Activated CD4-positive, CD25-positive, alpha-beta regulatory T cell treated with anti-CD3 and anti-CD28 coated beads, Interleukin-2, amount 50 U/mL, for 16 hours (primary cell): ENCODE data around the gene SELENOO.

Experiments used
- DNase-seq: peaks from one replicate; pipeline ENCODE4 v3.0.0-alpha.2; 2020; ENCODE audit warnings: low read depth, low spot score

Gene SELENOO

DNA sequence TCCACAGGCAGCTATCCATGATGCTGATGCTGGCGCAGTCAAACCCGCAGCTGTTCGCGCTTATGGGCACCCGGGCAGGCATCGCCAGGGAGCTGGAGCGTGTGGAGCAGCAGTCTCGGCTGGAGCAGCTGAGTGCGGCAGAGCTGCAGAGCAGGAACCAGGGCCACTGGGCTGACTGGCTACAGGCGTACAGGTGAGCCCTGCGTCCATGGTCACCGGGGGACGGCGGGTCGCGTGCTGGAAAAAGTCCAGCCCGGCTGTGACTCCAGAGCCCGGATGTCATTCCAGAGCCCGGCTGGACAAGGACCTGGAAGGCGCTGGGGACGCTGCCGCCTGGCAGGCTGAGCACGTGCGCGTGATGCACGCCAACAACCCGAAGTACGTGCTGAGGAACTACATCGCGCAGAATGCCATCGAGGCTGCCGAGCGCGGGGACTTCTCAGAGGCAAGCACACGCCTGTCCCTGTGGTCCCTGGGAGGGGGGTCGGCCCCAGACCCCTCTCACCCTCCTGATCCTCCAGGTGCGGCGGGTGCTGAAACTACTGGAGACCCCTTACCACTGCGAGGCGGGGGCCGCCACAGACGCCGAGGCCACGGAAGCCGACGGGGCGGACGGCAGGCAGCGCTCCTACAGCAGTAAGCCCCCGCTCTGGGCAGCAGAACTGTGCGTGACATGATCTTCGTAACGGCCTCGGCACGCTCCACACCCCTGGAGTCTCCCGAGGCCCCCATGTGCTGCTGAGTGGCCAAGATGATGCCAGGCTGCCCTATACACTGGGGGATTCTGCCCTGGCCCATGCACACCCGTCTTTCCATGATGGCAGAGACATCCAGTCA lies 16.1 kb downstream of the SELENOO start:
- no peak for DNase-seq

DNA sequence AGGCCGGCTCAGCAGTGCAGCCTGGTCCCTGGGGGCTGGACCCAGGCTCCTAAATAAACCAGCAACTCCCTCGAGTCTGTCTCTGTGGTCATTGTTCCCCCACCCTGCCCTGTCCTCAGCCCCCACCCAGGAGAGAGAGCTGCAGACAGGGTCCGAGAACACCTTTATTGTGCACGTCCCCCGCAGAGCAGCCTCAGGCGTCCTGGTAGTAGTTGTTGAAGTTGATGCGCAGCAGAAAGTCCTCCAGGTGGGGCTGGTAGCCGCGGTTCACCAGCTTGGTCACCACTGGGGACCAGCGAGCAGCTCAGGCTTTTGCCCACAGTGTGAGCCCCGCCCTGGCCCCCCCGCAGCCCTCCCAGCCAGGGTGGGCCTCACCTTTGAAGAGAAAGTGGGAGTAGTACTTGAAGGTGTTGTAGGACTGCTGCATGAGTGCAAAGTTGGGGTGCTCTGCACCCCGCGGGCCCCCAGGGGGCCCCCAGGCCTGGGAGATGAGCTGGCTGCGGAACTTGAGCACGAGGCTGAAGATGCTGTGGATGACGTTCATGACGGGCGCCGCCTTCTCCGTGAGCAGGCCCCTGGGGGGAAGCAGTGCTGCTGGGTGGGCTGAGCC lies 16.8 kb downstream of the SELENOO start:
- no peak for DNase-seq

DNA sequence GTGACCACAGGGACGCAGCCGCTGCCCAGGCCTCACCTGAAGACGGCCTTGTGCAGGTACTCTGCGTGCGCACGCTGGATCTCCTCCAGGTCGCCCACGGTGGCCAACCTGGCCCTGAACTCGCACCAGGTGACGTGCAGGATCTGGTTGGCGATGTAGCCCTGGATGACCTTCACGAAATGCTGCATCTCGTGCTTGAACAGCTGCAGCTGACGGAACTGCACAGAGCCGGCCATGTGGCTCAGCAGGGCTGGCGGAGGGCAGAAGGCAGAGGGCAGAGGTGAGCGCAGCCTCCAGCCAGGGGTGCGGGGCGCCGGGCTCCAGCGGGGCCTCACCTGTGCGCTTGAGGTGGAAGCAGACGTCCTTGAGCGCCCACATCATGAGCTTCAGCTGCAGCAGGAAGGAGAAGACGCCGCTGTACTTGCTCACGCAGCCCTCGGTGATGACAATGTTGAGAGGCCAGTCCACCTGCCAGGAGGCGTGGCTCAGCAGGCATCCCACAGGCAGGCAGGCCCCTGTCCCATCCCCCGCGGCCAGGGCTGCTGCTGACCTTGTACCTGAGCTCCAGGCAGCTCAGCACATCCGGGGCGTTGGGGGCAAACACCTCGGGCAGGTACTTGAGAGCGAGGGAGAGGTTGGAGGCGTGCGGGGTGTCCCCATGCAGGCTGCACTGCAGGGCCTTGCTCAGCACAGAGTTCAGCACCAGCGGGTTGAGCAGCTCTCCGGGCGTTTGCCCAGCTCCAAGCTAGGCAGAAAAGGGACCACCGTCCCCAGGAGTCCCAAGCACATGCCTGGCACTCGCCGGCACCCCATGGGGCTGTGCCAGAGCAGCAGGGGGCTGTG lies 17.6 kb downstream of the SELENOO start:
- DNase-seq: no peak

DNA sequence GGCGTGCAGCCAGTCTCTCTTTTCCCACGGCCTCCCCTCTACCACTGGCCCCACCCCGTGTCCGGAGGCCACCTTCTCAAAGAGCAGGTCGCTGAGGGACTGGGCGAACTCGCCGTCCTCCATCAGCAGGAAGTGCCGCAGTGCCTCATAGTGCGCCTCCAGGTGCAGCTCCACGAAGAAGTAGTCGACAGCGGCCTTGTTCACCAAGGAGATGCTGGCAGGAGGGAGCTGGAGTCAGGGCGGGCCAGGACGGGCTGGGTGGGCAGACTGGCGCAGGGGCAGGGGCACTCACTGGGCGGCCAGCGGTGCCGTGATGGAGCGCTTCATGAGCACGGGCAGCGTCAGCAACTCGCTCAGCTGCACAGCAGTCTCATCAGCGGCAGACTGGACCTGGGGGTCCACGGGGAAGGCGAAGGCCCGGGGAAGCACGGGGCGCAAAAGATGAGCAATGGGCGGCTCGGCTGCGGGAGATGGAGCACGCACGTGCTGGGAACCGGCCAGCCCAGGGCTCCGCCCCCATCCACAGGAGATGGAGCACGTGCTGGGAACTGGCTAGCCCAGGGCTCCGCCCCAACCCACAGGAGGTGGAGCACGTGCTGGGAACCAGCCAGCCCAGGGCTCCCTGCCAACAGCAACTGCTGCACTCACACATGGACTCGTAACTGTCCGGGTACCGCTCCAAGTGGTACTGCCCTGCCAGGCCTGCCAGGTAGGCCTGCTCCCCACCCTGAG lies 18.4 kb downstream of the SELENOO start:
- no peak for DNase-seq

DNA sequence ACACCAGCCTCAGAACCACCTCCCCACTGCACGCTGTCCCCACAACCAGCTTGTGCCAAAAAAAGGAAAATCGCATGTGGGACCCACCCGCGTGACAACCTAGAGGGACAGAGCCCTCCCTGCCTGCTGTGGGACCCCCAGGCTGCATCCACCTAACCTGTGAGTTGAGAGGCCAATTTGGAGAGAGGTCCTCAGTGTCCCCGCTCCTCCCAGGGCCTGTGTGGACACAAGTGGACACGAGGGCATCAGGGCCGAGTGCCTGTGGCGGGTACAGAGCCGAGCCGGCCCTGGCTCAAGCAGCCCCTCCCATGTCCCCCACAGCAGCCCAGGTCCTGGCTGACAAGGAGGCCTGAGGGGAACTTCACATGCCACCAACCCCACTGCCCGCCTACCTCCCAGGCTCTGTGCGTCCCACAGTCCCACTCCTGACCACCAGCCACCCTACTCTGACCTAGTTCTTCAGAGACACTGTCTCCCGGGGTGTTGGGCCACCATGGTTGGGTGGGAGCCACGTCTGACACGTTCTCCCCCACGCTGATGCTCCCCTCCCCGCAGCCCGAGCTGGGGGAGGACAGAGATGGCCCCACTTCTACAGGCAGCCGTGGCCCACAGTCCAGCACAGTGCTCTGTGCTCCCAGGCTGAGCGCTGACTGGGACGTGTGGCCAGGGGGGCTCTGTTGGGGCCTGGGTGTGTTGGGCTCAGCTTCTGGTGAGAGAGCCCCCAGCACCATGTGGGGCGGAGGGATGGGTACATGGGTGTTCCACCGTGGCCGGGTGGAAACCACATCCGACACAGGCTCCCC lies 19.2 kb downstream of the SELENOO start:
- no peak for DNase-seq

DNA sequence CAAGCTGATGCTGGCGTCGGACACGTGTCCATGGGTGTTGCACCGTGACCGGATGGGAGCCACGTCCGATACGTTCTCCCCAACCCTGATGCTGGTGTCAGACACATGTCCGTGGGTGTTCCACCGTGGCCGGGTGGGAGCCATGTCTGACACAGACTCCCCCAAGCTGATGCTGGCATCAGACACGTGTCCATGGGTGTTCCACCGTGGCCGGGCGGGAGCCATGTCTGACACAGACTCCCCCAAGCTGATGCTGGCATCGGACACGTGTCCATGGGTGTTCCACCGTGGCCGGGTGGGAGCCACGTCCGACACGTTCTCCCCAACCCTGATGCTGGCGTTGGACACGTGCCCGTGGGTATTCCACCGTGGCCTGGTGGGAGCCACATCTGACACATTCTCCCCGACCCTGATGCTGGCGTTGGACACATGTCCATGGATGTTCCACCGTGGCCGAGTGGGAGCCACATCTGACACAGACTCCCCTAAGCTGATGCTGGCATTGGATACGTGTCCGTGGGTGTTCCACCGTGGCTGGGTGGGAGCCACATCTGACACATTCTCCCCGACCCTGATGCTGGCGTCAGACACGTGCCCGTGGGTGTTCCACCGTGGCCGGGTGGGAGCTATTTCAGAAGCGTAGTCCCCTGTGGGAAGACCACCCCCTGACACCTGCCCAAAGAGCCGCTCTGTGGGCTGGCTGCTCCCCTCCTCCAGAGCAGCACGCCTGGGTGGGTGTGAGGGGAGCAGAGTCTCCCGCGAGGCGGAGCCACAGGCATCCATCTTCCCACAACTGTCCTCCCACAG lies 20.0 kb downstream of the SELENOO start:
- no peak for DNase-seq

DNA sequence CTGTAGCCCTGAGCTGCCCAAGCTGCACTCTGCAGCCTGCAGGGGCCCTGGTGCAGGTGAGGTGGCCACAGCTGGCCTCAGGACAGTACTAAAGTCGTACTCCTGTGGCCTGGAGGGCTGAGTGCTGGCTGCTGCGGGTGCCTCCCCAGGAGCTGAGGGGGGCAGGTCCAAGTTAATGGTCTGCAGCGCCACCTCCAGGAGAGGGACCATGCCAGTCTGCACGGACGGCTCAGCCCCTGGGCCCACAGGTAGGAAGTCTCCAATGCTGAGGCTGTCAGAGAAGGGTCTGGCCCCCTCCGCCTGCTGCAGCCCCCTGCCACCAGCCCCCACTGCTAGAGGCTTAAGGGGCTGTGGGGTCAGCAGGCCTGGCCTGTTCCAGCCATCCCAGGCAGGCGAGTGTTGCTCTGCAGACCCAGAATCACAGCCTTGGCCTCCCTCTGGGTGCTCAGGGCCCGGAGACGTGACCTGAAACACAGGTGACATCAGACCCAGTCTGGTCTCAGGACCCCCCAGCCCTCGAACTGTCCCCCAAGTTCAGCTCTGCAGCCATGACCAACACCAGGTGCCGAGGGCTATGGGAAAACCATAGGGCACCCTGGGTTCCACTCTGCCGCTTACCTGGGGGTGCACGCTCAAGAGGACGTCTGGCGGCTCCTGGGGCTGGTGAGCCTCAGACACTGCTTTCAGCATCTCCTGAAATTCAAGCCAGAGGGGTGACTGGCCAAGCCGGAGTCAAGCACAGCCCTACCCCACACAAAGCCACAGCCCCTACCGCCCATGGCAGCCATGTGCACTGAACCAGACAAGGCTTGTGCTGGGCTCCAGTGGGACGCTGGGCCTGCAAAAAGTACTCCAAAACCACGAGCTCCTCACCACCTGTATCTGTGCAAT lies 20.8 kb downstream of the SELENOO start:
- DNase-seq: no peak

DNA sequence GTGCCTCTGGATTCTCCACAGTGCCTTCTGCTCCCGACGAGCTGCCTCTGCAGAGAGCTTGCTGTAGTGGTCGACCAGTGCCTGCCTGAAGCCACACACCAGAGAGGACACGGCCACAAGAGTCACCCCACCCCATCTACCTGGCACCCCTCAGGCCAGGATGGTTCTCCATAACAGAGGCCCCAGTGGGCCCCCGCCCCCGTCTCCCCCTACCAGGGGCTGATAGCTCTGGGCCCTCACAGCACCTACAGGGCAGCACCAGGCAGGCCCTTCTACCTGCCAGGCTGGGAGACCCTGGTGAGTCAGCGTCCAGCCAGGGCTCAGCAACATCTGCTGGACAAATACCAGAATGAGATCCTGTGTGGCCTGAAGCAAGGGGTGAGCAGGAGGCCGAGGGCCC lies 21.7 kb downstream of the SELENOO start:
- no peak for DNase-seq

DNA sequence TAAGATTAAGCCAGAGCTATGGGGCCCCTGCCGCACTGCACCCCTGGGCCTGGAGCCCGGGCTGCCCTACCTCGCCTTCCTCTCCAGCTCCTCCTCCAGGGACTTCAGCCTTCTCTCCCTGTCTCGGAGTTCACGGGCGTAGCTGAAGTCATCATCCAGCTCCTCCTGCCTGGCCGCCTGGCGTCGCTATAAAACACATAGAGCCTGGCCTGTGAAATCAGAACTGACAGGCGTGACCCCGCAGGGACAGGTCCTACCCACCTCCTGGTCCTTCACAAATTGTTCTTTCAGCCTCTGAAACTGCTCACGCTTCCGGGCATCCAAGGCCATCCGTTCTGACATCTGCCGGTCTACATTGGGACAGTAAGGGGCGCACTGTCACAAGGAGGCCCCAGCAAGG lies 23.3 kb downstream of the SELENOO start:
- no peak for DNase-seq

DNA sequence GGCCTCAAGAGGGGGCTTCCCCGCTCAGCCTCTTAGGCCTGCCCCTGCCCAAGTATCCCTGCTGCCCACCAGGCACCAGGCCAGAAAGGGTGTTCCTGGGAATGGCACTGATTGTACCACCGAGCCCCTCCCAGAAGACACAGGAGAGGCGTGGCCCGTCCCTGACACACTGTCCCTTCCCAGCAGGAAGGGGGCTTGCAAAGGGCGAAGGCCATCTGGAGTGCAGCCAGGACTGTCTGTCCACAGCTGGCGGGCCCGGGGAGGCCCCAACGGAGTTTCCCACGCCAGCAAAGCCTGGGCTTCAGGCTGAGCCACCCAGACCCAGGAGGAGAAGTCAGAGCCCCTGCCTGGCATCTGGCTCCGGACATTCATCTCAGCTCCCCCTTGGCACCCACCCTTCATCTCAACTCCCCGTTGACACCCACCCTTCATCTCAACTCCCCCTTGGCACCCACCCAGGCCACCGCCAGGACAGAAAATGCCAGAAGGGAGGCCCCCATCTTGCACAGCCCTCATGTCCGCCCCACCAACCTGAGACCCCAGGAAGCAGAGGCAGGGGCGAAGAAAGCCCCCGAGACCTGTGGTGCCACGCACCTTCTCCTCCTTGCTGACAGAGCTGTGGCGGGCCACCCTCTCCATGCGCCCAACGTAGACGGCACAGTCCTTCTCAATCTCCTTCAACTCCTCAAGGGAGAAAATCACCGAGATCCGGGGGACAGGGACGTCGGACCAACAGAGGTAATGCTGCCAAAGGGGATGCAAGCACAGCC lies 24.6 kb downstream of the SELENOO start:
- no peak for DNase-seq

DNA sequence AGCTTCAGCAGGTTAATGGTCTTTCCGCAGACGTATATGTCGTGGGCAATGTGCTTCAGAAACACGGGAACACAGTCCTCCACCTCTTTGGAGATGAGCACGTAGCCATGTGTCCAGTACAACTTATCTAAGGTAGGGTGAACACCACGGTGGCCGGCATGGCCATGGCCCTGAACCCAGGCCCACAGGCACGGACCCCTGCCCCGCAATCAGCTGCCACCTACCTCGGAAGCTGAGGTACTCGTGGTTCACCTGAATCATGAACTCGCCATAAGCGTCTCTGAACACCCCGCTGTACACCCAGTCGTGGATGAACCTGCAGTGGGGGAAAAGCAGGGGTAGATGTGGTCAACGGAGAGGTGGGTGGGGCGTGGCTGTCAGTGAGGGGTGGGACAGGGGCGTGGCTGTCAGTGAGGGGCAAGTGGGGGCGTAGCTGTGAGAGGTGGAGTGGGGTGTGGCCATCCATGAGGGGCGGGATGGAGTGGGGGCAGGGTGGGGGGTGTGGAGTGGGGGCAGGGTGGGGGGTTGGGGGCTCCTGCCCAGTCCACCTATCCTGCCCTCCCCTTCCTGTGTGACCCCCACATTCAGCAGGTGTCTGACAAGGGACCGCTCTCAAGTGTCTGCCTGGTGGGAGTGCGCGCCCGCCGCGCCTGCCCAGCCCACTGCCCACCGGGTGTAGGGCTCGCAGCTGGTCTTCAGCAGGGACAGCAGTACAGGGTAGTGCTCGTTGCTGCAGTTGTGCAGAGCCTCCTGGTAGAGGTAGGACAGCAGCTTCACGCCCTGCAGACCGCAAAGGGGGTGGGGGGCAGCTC lies 25.5 kb downstream of the SELENOO start:
- DNase-seq: no peak

DNA sequence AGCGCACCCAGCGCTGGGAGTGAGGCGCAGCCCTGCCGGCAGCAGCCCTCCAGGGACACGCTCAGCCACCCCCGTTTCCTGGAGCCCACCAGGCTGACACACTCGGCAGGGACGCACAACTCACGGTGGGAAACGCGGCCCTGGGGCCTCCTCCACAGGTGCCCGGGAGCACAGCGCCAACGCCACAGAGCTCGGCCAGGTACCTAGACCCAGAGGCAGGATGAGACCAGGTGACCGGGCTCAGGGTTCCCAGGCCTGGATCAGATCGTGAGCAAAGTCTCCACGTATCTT lies 26.0 kb downstream of the SELENOO start:
- DNase-seq: no peak

DNA sequence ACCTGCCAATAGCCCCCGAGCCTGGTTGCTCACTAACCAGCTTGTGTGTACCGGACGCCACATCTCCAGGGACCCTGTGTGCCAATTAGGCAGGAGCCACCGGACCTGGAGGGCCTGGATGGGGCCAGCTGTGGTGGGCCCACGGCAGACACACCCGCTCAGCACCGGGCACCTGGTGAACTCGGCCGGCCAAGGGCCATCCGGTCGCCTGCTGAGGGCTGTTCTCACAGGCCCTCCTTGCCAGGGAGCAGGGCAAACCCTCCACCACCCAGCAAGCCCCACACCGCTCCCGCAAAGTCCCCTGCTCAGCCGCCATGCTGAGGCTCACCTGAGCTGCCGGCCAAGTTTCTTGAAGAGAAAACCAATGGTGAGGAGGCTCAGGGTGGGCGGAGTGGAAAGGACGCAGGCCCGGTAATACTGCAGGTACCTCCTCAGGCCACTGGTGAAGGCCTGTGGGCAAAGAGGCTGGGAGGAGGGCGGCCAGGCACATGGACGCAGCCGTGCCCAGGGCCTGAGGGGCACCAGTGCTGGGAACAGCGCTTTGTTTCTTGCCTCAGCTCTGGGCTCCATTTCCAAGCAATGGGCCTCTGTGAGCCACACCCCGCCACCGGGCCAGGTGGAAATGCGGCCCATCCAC lies 26.9 kb downstream of the SELENOO start:
- DNase-seq: no peak

DNA sequence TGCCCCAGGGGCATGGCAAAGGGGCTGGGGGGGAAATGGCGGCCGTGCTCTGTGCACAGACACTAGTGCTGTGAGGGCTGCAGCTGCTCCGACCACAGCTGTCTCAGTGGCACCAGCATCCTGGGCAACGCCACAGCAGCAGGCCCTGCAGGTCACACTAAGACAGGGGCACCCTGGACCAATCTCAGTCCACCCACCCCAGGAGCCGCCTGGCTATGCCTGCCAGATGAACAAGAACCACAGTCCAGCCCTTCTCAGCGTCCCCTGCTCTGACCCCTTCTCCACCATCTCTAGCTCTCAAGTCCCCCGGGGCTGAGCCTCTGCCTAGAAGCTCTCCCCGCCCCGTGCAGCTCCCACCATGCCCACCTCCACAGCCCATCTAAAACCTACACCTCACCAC lies 27.6 kb downstream of the SELENOO start:
- no peak for DNase-seq

DNA sequence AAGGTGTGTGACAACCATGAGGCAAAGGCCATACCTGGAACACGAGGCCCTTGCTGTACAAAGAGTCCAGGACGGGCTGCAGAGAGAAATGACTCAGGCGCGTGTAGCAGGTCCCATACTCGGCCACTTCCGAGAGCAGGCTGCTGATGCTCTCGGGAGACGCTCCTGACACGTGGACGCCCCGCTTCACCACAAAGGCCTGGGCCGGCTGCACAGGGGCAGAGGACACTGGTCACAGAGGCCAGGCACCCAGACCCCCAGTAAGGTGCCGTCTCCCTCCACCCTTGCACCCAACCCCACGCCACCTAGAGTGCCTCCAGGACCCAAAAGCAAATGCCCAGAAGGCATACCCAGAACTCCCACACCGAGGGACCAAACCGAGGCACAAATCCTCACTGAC lies 28.6 kb downstream of the SELENOO start:
- DNase-seq: no peak

DNA sequence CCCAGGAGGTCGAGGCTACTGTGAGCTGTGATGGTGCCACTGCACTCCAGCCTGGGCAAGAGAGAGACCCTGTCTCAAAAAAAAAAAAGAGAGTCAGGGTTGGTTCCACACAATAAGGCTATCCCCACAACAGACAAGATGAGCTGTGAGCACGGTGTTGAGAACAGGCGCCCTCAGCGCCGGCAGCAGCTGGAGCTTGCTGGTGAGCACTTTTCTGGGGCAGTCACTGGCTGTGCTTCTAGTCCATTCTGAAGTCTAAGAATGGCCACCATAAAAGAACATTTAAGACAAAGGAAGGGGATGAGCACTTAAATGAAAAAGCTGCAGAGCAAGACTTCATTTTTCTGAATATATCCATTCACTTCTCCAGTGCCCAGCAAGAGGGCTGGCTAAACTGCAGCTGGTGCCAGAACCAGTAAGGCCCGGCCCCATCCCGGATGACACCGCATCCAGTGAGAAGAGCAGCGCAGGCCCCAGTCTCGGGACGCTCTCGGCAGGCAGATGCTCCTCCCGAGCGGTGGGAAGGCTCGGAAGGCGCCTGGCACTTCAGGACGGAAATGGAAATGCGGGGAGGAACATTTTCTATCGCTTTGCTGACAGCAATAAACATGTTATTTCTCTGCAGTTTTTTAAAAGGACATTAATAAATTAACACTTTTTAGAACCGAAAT lies 31.8 kb downstream of the SELENOO start:
- no peak for DNase-seq

DNA sequence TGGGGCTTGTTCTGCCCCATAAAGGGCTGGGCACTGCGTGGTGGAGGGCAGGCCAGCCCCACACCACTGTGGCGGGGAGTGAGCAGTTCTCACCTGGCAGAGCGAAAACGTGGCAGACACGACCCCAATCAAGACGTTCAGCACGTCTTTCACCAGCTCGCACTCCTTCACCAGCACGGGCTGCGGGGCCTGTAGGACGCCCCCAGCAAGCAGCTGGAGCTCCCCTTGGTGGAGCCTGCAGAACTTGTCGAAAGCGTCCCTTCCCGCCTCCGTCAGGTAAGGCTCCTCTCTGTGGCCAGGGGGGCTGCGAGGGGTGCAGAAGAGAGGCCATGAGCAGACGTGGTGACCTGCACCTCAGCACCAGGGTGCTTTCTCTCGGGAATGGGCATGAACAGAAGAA lies 32.4 kb downstream of the SELENOO start:
- no peak for DNase-seq
